Measurements from ENCODE around the gene MDP1.

DNA sequence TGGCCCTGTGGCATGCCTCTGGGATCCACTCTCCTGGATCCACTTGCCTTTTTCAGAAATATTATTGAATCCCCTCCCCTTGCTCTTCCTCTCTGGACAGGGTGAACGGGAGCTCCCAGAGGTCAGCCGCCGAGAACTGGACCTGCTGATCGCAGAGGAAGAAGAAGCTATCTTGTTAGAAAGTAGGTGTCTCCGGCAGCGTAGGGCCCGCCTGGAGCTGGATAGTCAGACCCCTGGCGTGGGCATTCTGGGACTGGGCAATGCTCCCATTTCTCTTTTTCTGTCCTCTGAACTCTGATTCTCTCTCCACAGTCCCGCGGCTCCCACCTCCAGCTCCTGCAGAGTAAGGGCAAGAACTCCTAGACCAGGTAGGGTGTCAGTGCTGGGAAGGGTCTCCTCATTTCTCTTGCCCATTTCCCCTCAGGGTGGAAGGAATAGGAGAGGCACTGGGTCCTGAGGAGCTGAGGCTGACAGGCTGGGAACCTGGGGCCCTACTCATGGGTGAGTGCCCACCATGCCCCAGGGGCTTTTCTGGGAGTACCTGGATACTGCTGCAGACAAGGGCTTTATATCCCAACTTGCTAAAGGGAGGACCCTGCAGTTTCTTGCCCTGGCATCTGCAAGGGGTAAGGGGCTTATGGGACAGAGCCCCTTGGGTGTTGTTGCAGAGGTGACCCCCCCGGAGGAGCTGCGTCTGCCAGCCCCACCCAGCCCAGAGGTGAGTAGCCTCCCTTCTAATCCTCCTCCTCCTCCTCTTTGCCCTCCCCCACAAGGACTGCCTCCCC lies 38.6 kb downstream of the MDP1 start:
- TF ChIP-seq, protein P1, sequence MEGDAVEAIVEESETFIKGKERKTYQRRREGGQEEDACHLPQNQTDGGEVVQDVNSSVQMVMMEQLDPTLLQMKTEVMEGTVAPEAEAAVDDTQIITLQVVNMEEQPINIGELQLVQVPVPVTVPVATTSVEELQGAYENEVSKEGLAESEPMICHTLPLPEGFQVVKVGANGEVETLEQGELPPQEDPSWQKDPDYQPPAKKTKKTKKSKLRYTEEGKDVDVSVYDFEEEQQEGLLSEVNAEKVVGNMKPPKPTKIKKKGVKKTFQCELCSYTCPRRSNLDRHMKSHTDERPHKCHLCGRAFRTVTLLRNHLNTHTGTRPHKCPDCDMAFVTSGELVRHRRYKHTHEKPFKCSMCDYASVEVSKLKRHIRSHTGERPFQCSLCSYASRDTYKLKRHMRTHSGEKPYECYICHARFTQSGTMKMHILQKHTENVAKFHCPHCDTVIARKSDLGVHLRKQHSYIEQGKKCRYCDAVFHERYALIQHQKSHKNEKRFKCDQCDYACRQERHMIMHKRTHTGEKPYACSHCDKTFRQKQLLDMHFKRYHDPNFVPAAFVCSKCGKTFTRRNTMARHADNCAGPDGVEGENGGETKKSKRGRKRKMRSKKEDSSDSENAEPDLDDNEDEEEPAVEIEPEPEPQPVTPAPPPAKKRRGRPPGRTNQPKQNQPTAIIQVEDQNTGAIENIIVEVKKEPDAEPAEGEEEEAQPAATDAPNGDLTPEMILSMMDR (IDR thresholded peaks at IDR 0.05) = no peak
- no peak for TF ChIP-seq POLR2A (IDR thresholded peaks at IDR 0.05)

All from thyroid gland (tissue), 4 donors.